Esophagus muscularis mucosa (tissue), 4 donors: ENCODE measurements around the gene BMP6.

Experiments used
- EP300 ChIP-seq: sonication (generic); formaldehyde crosslinking; IDR thresholded peaks from one replicate; pipeline ENCODE4 v1.6.1; 2017; ENCODE audit warnings: antibody characterized with exemption
- POLR2A ChIP-seq: fragments of 450-650 bp; IDR thresholded peaks from one replicate; pipeline ENCODE4 v1.6.1; 2017; ENCODE audit warnings: antibody characterized with exemption, moderate library complexity, mild to moderate bottlenecking, low read depth
- POLR2AphosphoS5 ChIP-seq, 2 donors: sonication (generic); formaldehyde crosslinking; IDR thresholded peaks; one replicate each; pipeline ENCODE4 v1.6.1; 2017; ENCODE audit warnings: antibody characterized with exemption in 2 of 2
- TF ChIP-seq, protein P1 (sequence below), 3 experiments: fragments of 200-600 bp in 2 of 3; fragments of 450-650 bp in 1 of 3; sonication (generic) in 2 of 3; IDR thresholded peaks; one replicate each; pipeline ENCODE4 v1.5.1; 2017 to 2019; ENCODE audit warnings: antibody characterized with exemption in 3 of 3, mild to moderate bottlenecking in 2 of 3, moderate library complexity in 1 of 3

DNA sequence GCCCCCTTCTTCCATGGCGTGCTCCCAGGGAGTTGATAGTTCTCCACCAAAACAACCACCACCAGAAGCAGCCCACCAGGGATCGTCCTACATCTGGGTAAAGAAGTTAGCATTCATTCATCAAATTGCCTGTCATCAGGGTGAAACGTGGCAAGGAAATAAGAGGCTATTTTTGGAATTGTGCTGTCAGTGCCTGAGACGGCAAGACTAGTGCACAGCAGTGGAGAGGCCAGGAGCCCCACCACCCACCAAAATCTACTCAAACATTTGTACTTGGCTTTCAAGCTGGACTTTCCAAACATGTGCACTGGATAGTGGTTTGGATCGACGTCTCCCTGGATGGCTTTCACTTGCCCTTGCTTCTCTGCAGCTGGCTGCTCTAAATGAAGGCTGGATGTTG is 139.9 kb downstream of the BMP6 start:
- TF ChIP-seq, protein P1, sequence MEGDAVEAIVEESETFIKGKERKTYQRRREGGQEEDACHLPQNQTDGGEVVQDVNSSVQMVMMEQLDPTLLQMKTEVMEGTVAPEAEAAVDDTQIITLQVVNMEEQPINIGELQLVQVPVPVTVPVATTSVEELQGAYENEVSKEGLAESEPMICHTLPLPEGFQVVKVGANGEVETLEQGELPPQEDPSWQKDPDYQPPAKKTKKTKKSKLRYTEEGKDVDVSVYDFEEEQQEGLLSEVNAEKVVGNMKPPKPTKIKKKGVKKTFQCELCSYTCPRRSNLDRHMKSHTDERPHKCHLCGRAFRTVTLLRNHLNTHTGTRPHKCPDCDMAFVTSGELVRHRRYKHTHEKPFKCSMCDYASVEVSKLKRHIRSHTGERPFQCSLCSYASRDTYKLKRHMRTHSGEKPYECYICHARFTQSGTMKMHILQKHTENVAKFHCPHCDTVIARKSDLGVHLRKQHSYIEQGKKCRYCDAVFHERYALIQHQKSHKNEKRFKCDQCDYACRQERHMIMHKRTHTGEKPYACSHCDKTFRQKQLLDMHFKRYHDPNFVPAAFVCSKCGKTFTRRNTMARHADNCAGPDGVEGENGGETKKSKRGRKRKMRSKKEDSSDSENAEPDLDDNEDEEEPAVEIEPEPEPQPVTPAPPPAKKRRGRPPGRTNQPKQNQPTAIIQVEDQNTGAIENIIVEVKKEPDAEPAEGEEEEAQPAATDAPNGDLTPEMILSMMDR (IDR thresholded peaks at IDR 0.05) = no peak
- TF ChIP-seq POLR2A = no peak
- no peak for TF ChIP-seq POLR2AphosphoS5 (IDR thresholded peaks at IDR 0.05)
- TF ChIP-seq EP300 = no peak
